HEK293 (cell line): ENCODE data around the gene CELA1.

Experiments
- CTCF ChIA-PET: fragments of 350-600 bp; formaldehyde crosslinking; extraction: SDS; loops from one replicate; lab custom pipeline; 2021; ENCODE audit warnings: antibody characterized with exemption; lab: Yijun Ruan, JAX
- POLR2A ChIA-PET: fragments of 300-600 bp; formaldehyde crosslinking; extraction: SDS; loops from one replicate; lab custom pipeline; 2020; ENCODE audit warnings: antibody characterized with exemption, inconsistent platforms; lab: Yijun Ruan, JAX
- H3K27ac ChIP-seq: fragments of 200-500 bp; sonication (Bioruptor generic); 2 replicates; pipeline ENCODE4 v1.5.1; 2014; ENCODE audit warnings: low read depth, low read length, control low read depth, inconsistent platforms; ENCODE audit errors: extremely low read depth
- H3K36me3 ChIP-seq, 2 experiments: fragments of 200-500 bp in 1 of 2; sonication (Bioruptor generic) in 1 of 2; 1 replicate in 1 of 2; 2 replicates in 1 of 2; pipeline ENCODE4 v1.5.1; 2014 to 2017; ENCODE audit warnings: inconsistent platforms in 2 of 2, low read length in 2 of 2; ENCODE audit not compliant: control insufficient read depth in 2 of 2, insufficient read depth in 1 of 2
- H3K4me1 ChIP-seq: fragments of 200-500 bp; sonication (Bioruptor generic); 2 replicates; pipeline ENCODE4 v1.5.1; 2014; ENCODE audit warnings: mild to moderate bottlenecking, low read length, inconsistent platforms; ENCODE audit not compliant: control insufficient read depth, insufficient read depth
- H3K4me3 ChIP-seq: 2 replicates; pipeline ENCODE4 v1.5.1; 2011; ENCODE audit warnings: low read depth, mild to moderate bottlenecking, control low read depth, low read length, moderate library complexity
- H3K9me3 ChIP-seq: fragments of 200-500 bp; sonication (Bioruptor generic); 2 replicates; pipeline ENCODE4 v1.5.1; 2014; ENCODE audit warnings: low read depth, low read length, inconsistent platforms; ENCODE audit not compliant: control insufficient read depth, insufficient read depth
- KLF9 ChIP-seq: fragments of 450-650 bp; formaldehyde crosslinking; IDR thresholded peaks from 2 replicates; pipeline ENCODE4 v1.5.1; 2016; ENCODE audit warnings: missing biosample characterization, missing genetic modification characterization, low read depth
- ZBTB17 ChIP-seq: fragments of 450-650 bp; formaldehyde crosslinking; IDR thresholded peaks from 2 replicates; pipeline ENCODE4 v1.5.1; 2016; ENCODE audit warnings: missing biosample characterization, missing genetic modification characterization
- ZBTB20 ChIP-seq: fragments of 450-650 bp; formaldehyde crosslinking; IDR thresholded peaks from 2 replicates; pipeline ENCODE4 v1.5.1; 2016; ENCODE audit warnings: missing biosample characterization, missing genetic modification characterization
- ZBTB8A ChIP-seq: fragments of 450-650 bp; formaldehyde crosslinking; IDR thresholded peaks from 2 replicates; pipeline ENCODE4 v1.5.1; 2016; ENCODE audit warnings: missing biosample characterization, missing genetic modification characterization
- ZNF23 ChIP-seq: fragments of 450-650 bp; formaldehyde crosslinking; IDR thresholded peaks from 2 replicates; pipeline ENCODE4 v1.5.1; 2016; ENCODE audit warnings: missing biosample characterization, missing genetic modification characterization, borderline replicate concordance
- ZNF280C ChIP-seq: fragments of 450-650 bp; formaldehyde crosslinking; IDR thresholded peaks from 2 replicates; pipeline ENCODE4 v1.5.1; 2016; ENCODE audit warnings: missing biosample characterization, missing genetic modification characterization
- ZNF416 ChIP-seq: fragments of 450-650 bp; formaldehyde crosslinking; IDR thresholded peaks from 2 replicates; pipeline ENCODE4 v1.5.1; 2016; ENCODE audit warnings: missing biosample characterization, missing genetic modification characterization
- ZNF449 ChIP-seq: fragments of 450-650 bp; formaldehyde crosslinking; IDR thresholded peaks from 2 replicates; pipeline ENCODE4 v1.5.1; 2017; ENCODE audit warnings: missing biosample characterization, mild to moderate bottlenecking, missing genetic modification characterization, moderate library complexity
- ZNF473 ChIP-seq: fragments of 450-650 bp; formaldehyde crosslinking; IDR thresholded peaks from 2 replicates; pipeline ENCODE4 v1.5.1; 2017; ENCODE audit warnings: missing biosample characterization, missing genetic modification characterization
- ZNF600 ChIP-seq: fragments of 450-650 bp; formaldehyde crosslinking; IDR thresholded peaks from 2 replicates; pipeline ENCODE4 v1.5.1; 2016; ENCODE audit warnings: missing biosample characterization, missing genetic modification characterization
- ZNF624 ChIP-seq: fragments of 450-650 bp; formaldehyde crosslinking; IDR thresholded peaks from 2 replicates; pipeline ENCODE4 v1.5.1; 2017; ENCODE audit warnings: missing biosample characterization, missing genetic modification characterization
- TF ChIP-seq, protein P1 (sequence below): IDR thresholded peaks from 2 replicates; pipeline ENCODE4 v1.6.1; 2011; ENCODE audit warnings: mild to moderate bottlenecking, low read depth, low read length, borderline replicate concordance
- TF ChIP-seq, protein P2 (sequence below): fragments of 450-650 bp; formaldehyde crosslinking; IDR thresholded peaks from 2 replicates; pipeline ENCODE4 v1.5.1; 2016; ENCODE audit warnings: missing biosample characterization, missing genetic modification characterization
- TF ChIP-seq, protein P3 (sequence below): fragments of 450-650 bp; formaldehyde crosslinking; IDR thresholded peaks from 2 replicates; pipeline ENCODE4 v1.5.1; 2016; ENCODE audit warnings: missing biosample characterization, missing genetic modification characterization
- TF ChIP-seq, protein P4 (sequence below): fragments of 450-650 bp; formaldehyde crosslinking; IDR thresholded peaks from 2 replicates; pipeline ENCODE4 v1.5.1; 2016; ENCODE audit warnings: missing biosample characterization, missing genetic modification characterization

Gene CELA1

DNA sequence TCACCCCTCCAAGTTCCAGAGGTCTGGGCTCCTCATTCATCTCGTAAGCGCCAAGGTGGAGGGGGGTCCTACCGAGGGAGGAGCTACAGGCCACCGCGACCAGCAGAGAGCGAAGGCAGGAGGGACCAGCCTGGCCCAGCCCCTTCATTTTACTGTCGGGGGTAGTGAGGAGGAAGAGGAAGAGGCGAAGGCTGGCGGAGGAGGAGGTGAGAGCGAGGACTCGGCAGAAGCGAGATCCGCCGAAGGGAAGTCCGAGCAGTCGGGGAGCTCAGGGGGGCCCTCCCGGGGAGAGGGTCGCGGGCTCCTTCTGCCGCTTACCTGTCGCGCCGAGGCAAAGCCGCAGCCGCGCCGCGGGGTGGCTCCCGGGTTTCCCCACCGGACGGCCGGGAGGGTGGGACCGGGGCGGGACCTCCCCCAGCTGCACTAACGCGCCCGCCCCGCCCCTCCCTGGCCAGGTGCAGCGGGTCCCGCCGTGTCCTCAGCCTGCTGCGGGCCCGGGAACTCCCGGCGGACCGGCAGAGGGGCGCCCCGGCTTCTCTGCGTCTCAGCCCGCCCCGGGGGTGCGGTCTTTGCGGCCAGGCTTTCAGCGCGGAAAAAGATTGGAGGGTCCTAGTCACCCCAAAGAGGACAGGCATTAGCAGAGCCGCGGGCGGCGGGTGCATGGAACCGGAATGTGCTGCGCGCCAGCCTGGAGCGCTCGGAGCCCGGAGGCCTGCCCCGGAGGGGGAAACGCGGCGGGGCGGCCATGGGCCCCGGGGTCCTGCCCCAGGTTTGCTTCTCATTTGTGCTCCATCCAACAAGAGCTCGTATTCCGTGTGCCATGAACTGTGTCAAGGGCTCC lies 45.0 kb upstream of the CELA1 start, which contains the start of gene GALNT6 (continued):
- TF ChIP-seq, protein P1, sequence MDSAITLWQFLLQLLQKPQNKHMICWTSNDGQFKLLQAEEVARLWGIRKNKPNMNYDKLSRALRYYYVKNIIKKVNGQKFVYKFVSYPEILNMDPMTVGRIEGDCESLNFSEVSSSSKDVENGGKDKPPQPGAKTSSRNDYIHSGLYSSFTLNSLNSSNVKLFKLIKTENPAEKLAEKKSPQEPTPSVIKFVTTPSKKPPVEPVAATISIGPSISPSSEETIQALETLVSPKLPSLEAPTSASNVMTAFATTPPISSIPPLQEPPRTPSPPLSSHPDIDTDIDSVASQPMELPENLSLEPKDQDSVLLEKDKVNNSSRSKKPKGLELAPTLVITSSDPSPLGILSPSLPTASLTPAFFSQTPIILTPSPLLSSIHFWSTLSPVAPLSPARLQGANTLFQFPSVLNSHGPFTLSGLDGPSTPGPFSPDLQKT, result no peak
- 0 out of 2 replicates have a peak, but pooled peaks have one; percentile 2 for TF ChIP-seq ZNF449 (tag by site-specific recombination)

GRCh38 chr12:51390891-51391282 lies 44.4 kb upstream of the CELA1 start:
- CTCF ChIA-PET, result no interaction called here
- POLR2A ChIA-PET, result interaction anchor here (4.0 kb wide), 1 partner anchor 19 kb away, joined by 31 read pairs; no protein-coding TSS in a partner anchor

More at GRCh38 chr12:51390891-51391282, 44.4 kb upstream of the CELA1 start:
- H3K4me3 ChIP-seq, result peak overlapping the region; percentile 53
- 0 out of 2 replicates have a peak, but pooled peaks have one; percentile 44 for TF ChIP-seq ZBTB17 (tag by site-specific recombination)
- no peak for TF ChIP-seq ZNF23 (tag by site-specific recombination)
- TF ChIP-seq ZNF624 (tag by site-specific recombination), result no peak
- TF ChIP-seq, protein P2, sequence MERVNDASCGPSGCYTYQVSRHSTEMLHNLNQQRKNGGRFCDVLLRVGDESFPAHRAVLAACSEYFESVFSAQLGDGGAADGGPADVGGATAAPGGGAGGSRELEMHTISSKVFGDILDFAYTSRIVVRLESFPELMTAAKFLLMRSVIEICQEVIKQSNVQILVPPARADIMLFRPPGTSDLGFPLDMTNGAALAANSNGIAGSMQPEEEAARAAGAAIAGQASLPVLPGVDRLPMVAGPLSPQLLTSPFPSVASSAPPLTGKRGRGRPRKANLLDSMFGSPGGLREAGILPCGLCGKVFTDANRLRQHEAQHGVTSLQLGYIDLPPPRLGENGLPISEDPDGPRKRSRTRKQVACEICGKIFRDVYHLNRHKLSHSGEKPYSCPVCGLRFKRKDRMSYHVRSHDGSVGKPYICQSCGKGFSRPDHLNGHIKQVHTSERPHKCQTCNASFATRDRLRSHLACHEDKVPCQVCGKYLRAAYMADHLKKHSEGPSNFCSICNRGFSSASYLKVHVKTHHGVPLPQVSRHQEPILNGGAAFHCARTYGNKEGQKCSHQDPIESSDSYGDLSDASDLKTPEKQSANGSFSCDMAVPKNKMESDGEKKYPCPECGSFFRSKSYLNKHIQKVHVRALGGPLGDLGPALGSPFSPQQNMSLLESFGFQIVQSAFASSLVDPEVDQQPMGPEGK (tag by site-specific recombination), result peak; percentile 77; the same call in 1 of the 2 replicates
- TF ChIP-seq, protein P3, sequence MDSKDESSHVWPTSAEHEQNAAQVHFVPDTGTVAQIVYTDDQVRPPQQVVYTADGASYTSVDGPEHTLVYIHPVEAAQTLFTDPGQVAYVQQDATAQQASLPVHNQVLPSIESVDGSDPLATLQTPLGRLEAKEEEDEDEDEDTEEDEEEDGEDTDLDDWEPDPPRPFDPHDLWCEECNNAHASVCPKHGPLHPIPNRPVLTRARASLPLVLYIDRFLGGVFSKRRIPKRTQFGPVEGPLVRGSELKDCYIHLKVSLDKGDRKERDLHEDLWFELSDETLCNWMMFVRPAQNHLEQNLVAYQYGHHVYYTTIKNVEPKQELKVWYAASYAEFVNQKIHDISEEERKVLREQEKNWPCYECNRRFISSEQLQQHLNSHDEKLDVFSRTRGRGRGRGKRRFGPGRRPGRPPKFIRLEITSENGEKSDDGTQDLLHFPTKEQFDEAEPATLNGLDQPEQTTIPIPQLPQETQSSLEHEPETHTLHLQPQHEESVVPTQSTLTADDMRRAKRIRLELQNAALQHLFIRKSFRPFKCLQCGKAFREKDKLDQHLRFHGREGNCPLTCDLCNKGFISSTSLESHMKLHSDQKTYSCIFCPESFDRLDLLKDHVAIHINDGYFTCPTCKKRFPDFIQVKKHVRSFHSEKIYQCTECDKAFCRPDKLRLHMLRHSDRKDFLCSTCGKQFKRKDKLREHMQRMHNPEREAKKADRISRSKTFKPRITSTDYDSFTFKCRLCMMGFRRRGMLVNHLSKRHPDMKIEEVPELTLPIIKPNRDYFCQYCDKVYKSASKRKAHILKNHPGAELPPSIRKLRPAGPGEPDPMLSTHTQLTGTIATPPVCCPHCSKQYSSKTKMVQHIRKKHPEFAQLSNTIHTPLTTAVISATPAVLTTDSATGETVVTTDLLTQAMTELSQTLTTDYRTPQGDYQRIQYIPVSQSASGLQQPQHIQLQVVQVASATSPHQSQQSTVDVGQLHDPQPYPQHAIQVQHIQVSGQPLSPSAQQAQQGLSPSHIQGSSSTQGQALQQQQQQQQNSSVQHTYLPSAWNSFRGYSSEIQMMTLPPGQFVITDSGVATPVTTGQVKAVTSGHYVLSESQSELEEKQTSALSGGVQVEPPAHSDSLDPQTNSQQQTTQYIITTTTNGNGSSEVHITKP (tag by site-specific recombination), result peak; percentile 89; the same call in 1 of the 2 replicates
- TF ChIP-seq ZBTB20 (tag by site-specific recombination), result peak; percentile 97
- TF ChIP-seq ZNF416 (tag by site-specific recombination), result no peak
- TF ChIP-seq ZBTB8A (tag by site-specific recombination), result peak; percentile 64; the same call in 1 of the 2 replicates
- no peak for TF ChIP-seq KLF9 (tag by site-specific recombination)
- TF ChIP-seq, protein P4, sequence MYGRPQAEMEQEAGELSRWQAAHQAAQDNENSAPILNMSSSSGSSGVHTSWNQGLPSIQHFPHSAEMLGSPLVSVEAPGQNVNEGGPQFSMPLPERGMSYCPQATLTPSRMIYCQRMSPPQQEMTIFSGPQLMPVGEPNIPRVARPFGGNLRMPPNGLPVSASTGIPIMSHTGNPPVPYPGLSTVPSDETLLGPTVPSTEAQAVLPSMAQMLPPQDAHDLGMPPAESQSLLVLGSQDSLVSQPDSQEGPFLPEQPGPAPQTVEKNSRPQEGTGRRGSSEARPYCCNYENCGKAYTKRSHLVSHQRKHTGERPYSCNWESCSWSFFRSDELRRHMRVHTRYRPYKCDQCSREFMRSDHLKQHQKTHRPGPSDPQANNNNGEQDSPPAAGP (tag by site-specific recombination), result no peak
- TF ChIP-seq ZNF280C (tag by site-specific recombination), result no peak
- peak; percentile 60; the same call in 1 of the 2 replicates for TF ChIP-seq ZNF600 (tag by site-specific recombination)
- no peak for TF ChIP-seq ZNF473 (tag by site-specific recombination)
- TF ChIP-seq, all 188 proteins: peak for 6
- H3K4me1 ChIP-seq, result peaks cover 7% of the 10 kb centered on the region
- H3K36me3 ChIP-seq, result no peaks in the 10 kb centered on the region
- H3K9me3 ChIP-seq, result no peaks in the 10 kb centered on the region
- H3K27ac ChIP-seq, result peak overlapping the region; percentile 50; the same call in 1 of the 2 replicates
